LoVo (cell line): ENCODE measurements around the gene AP3S1.

Experiments
- DNase-seq: peaks from one replicate; pipeline ENCODE4 v3.0.0-alpha.2; 2016; ENCODE audit warnings: low spot score

The AP3S1 gene

GRCh38 chr5:115940080-115940810 is 98.5 kb downstream of the AP3S1 start:
- DNase-seq = no peak

GRCh38 chr5:115941051-115941675 is 99.4 kb downstream of the AP3S1 start:
- no peak for DNase-seq

GRCh38 chr5:115944501-115944900 is 102.8 kb downstream of the AP3S1 start:
- no peak for DNase-seq

GRCh38 chr5:115946655-115947054 is 104.9 kb downstream of the AP3S1 start:
- no peak for DNase-seq

- no peak for DNase-seq
Measured at GRCh38 chr5:115947260-115947659, 105.5 kb downstream of the AP3S1 start.

GRCh38 chr5:115948091-115948534 is 106.4 kb downstream of the AP3S1 start:
- no peak for DNase-seq

- DNase-seq = no peak
Measured at GRCh38 chr5:115949096-115949495, 107.4 kb downstream of the AP3S1 start.

- DNase-seq = no peak
Measured at GRCh38 chr5:115952588-115952987, 110.9 kb downstream of the AP3S1 start.

GRCh38 chr5:115954144-115954543 is 112.4 kb downstream of the AP3S1 start:
- no peak for DNase-seq

GRCh38 chr5:115956957-115957356 is 115.2 kb downstream of the AP3S1 start:
- DNase-seq = no peak

- DNase-seq = no peak
Measured at GRCh38 chr5:115961381-115962238, 119.9 kb downstream of the AP3S1 start.

- DNase-seq = no peak
Measured at GRCh38 chr5:115962239-115962564, 120.5 kb downstream of the AP3S1 start, which contains the start of gene LVRN. LVRN (plus strand) TSS chr5:115962475; CDS start chr5:115962618, 143 bp downstream.

GRCh38 chr5:115962565-115963402 is 121.0 kb downstream of the AP3S1 start:
- DNase-seq = no peak

GRCh38 chr5:115963566-115963965 is 121.8 kb downstream of the AP3S1 start:
- DNase-seq = no peak
